ENCODE data around the gene SAMHD1. TPM values are rescaled to one million over a fixed set of nuclear protein-coding genes. Genes with fewer than 3 reads are reported as not detected.
A peak's percentile ranks its signal among the peaks of the same experiment; 100 is the strongest.

SAMHD1 gene
- total and polyA plus RNA-seq, 2 of the 13 experiments (the other 11 are each of a cell fraction or from before 2014, with no cell fraction given): 16.9 to 43.5 TPM

DNA sequence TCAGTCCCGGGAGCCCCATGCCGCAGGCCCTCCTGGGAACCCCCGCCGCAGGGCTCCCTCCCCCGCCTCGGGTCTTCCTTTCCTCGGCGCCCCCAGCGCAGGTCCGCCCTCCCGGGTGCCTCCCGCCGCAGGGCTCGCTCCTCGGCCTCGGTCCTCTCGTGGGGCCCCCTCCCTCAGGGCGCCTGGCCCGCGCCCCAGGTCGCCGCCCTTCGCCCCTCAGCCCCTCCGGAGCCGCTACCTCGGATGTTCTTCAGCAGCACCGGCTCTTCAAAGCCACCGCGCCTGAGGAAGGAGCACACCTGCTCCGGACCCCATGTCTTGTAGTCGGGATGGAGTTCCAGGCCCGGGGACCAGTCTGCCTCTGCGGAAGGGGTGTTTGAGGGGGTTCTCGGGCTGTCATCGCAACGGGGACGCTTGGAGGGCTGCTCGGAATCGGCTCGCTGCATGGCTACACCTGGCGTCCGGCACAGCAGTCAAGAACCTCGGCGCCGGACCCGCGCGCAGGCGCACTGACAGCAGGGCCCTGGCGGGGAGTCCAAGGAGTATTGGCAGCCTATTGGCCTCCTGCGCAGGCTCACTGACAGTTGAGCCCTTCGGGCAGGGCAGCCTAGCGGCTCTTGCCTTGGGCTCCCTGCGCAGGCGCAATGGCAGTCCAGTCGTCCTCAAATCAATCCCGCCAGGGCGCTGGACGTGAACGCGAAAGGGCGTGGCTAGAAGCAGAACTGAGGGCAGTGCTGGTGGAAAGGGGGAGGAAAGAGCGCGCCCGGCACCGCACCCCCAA is at the start of gene SAMHD1 (continued):
- TF ChIP-seq, protein P1, sequence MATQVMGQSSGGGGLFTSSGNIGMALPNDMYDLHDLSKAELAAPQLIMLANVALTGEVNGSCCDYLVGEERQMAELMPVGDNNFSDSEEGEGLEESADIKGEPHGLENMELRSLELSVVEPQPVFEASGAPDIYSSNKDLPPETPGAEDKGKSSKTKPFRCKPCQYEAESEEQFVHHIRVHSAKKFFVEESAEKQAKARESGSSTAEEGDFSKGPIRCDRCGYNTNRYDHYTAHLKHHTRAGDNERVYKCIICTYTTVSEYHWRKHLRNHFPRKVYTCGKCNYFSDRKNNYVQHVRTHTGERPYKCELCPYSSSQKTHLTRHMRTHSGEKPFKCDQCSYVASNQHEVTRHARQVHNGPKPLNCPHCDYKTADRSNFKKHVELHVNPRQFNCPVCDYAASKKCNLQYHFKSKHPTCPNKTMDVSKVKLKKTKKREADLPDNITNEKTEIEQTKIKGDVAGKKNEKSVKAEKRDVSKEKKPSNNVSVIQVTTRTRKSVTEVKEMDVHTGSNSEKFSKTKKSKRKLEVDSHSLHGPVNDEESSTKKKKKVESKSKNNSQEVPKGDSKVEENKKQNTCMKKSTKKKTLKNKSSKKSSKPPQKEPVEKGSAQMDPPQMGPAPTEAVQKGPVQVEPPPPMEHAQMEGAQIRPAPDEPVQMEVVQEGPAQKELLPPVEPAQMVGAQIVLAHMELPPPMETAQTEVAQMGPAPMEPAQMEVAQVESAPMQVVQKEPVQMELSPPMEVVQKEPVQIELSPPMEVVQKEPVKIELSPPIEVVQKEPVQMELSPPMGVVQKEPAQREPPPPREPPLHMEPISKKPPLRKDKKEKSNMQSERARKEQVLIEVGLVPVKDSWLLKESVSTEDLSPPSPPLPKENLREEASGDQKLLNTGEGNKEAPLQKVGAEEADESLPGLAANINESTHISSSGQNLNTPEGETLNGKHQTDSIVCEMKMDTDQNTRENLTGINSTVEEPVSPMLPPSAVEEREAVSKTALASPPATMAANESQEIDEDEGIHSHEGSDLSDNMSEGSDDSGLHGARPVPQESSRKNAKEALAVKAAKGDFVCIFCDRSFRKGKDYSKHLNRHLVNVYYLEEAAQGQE (IDR thresholded peaks at IDR 0.05; ENCODE audit: borderline replicate concordance in 1 of 2, low read depth in 1 of 2, low read length in 2 of 2): no peak
- no peak; the same call in 1 of the 2 replicates for TF ChIP-seq ATF5 (CRISPR knock-in tag; IDR thresholded peaks at IDR 0.05; ENCODE audit: low read depth)
- TF ChIP-seq GFI1 (CRISPR knock-in tag; IDR thresholded peaks at IDR 0.05; ENCODE audit: borderline replicate concordance): peak; percentile 83; the same call in 1 of the 2 replicates
- TF ChIP-seq, protein P2, sequence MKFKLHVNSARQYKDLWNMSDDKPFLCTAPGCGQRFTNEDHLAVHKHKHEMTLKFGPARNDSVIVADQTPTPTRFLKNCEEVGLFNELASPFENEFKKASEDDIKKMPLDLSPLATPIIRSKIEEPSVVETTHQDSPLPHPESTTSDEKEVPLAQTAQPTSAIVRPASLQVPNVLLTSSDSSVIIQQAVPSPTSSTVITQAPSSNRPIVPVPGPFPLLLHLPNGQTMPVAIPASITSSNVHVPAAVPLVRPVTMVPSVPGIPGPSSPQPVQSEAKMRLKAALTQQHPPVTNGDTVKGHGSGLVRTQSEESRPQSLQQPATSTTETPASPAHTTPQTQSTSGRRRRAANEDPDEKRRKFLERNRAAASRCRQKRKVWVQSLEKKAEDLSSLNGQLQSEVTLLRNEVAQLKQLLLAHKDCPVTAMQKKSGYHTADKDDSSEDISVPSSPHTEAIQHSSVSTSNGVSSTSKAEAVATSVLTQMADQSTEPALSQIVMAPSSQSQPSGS (CRISPR knock-in tag; IDR thresholded peaks at IDR 0.05): peak; percentile 75; the same call in 1 of the 2 replicates
- TF ChIP-seq TOPORS (CRISPR knock-in tag; IDR thresholded peaks at IDR 0.05): peak; percentile 60; the same call in 1 of the 2 replicates
- peak; percentile 97 for TF ChIP-seq ZNF772 (CRISPR knock-in tag; IDR thresholded peaks at IDR 0.05)
- no peak for TF ChIP-seq U2AF2 (IDR thresholded peaks at IDR 0.05; ENCODE audit: low read depth, low read length)
- TF ChIP-seq SP4 (CRISPR knock-in tag; IDR thresholded peaks at IDR 0.05): peak; percentile 68
- TF ChIP-seq ZNF281 (CRISPR knock-in tag; IDR thresholded peaks at IDR 0.05; ENCODE audit: borderline replicate concordance): no peak
- peak; percentile 99 for TF ChIP-seq ZNF605 (CRISPR knock-in tag; IDR thresholded peaks at IDR 0.05)
- TF ChIP-seq CAMTA2 (CRISPR knock-in tag; IDR thresholded peaks at IDR 0.05; ENCODE audit: borderline replicate concordance): no peak; the same call in 1 of the 2 replicates
- TF ChIP-seq ZNF616 (CRISPR knock-in tag; IDR thresholded peaks at IDR 0.05; ENCODE audit: low read depth): no peak
- peak; percentile 21; the same call in 1 of the 2 replicates for TF ChIP-seq TARDBP (CRISPR knock-in tag; IDR thresholded peaks at IDR 0.05)
- TF ChIP-seq, protein P3, sequence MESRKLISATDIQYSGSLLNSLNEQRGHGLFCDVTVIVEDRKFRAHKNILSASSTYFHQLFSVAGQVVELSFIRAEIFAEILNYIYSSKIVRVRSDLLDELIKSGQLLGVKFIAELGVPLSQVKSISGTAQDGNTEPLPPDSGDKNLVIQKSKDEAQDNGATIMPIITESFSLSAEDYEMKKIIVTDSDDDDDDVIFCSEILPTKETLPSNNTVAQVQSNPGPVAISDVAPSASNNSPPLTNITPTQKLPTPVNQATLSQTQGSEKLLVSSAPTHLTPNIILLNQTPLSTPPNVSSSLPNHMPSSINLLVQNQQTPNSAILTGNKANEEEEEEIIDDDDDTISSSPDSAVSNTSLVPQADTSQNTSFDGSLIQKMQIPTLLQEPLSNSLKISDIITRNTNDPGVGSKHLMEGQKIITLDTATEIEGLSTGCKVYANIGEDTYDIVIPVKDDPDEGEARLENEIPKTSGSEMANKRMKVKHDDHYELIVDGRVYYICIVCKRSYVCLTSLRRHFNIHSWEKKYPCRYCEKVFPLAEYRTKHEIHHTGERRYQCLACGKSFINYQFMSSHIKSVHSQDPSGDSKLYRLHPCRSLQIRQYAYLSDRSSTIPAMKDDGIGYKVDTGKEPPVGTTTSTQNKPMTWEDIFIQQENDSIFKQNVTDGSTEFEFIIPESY (CRISPR knock-in tag; IDR thresholded peaks at IDR 0.05): no peak; the same call in 1 of the 2 replicates
